Measurements from ENCODE around the gene RNF138. TPM values are rescaled to one million over a fixed set of nuclear protein-coding genes. Genes with fewer than 3 reads are reported as not detected.

Gene RNF138
- total and polyA plus RNA-seq, 10 of the 15 experiments (the other 5 are each of a cell fraction or from before 2014, with no cell fraction given) = 24.2 to 75.2 (median 40.1) TPM

- no TSS peak for BruUV-seq (replicated peaks)
- H3K4me2 ChIP-seq (ENCODE audit: control insufficient read depth, insufficient read depth) = no peak overlapping the region
- H3K9ac ChIP-seq (ENCODE audit: control insufficient read depth, insufficient read depth, low read length) = no peak overlapping the region
- 50% methylated on average over 2 of the region's 2 CpGs for WGBS (ENCODE audit: insufficient coverage, insufficient replicate concordance, low lambda C conversion rate, missing lambda C conversion rate)
- no peaks in the 10 kb centered on the region for H4K20me1 ChIP-seq (ENCODE audit: control insufficient read depth, insufficient read depth)
- ChIA-PET RAD21 (ENCODE audit: unreplicated experiment) (no interaction called here), POLR2A (no interaction called here), CTCF (interaction anchor here (1.3 kb wide), 1 partner anchor 9 kb away, joined by 4 read pairs; no protein-coding TSS in a partner anchor), SMC1A (ENCODE audit: uncharacterized antibody, unreplicated experiment) (interaction anchor here (0.6 kb wide), 1 partner anchor 94 kb away, joined by 4 read pairs; no protein-coding TSS in a partner anchor)
- H3K27me3 ChIP-seq (replicated peaks in 1 of 2; ENCODE audit: control insufficient read depth in 2 of 2, insufficient read depth in 2 of 2, low read length in 1 of 2) = no peaks in the 10 kb centered on the region
- DNase-seq (ENCODE audit: low read depth, low spot score) (no peak), ATAC-seq (no peak), FAIRE-seq (no peak)
- no peak overlapping the region for H3K4me3 ChIP-seq
- no peak for TF ChIP-seq HDAC2 (IDR thresholded peaks at IDR 0.05)
- TF ChIP-seq EED (IDR thresholded peaks at IDR 0.05; ENCODE audit: low read depth) = no peak
- TF ChIP-seq NFXL1 (IDR thresholded peaks at IDR 0.05; ENCODE audit: borderline replicate concordance) = no peak
- TF ChIP-seq E4F1 (IDR thresholded peaks at IDR 0.05; ENCODE audit: borderline replicate concordance, partially characterized antibody) = no peak
- TF ChIP-seq POLR2AphosphoS5 (IDR thresholded peaks at IDR 0.05; ENCODE audit: low read length) = no peak
- TF ChIP-seq KDM1A (IDR thresholded peaks at IDR 0.05; ENCODE audit: borderline replicate concordance) = no peak
- no peak for TF ChIP-seq IKZF2 (IDR thresholded peaks at IDR 0.05)
- TF ChIP-seq CBX3 (IDR thresholded peaks at IDR 0.05; ENCODE audit: borderline replicate concordance, low read depth) = no peak
- no peak for TF ChIP-seq CHD2 (IDR thresholded peaks at IDR 0.05; ENCODE audit: borderline replicate concordance, low read depth, low read length)
- TF ChIP-seq SPI1 (IDR thresholded peaks at IDR 0.05; ENCODE audit: borderline replicate concordance, insufficient read depth, low read depth, low read length) = no peak
- TF ChIP-seq NR2F1 (conservative IDR thresholded peaks at IDR 0.05) = no peak
- no peak for TF ChIP-seq YBX1 (IDR thresholded peaks at IDR 0.05)
- TF ChIP-seq EGR1 (IDR thresholded peaks at IDR 0.05; ENCODE audit: borderline replicate concordance in 1 of 2, low read depth in 2 of 2, low read length in 2 of 2) = no peak
- TF ChIP-seq EP300 (IDR thresholded peaks at IDR 0.05; ENCODE audit: borderline replicate concordance in 1 of 2, control insufficient read depth in 1 of 2, low read depth in 2 of 2, low read length in 2 of 2) = no peak
- TF ChIP-seq SREBF1 (IDR thresholded peaks at IDR 0.05; ENCODE audit: low read length) = no peak
- TF ChIP-seq CEBPB (IDR thresholded peaks at IDR 0.05; ENCODE audit: borderline replicate concordance in 1 of 2, low read depth in 2 of 2, low read length in 2 of 2) = no peak
- TF ChIP-seq RAD51 (IDR thresholded peaks at IDR 0.05) = no peak
- TF ChIP-seq PRDM15 (CRISPR knock-in tag; IDR thresholded peaks at IDR 0.05) = no peak
- TF ChIP-seq ZBED1 (IDR thresholded peaks at IDR 0.05; ENCODE audit: borderline replicate concordance) = no peak
- TF ChIP-seq RUNX3 (IDR thresholded peaks at IDR 0.05; ENCODE audit: low read length) = no peak
- H3K79me2 ChIP-seq (ENCODE audit: control insufficient read depth, insufficient read depth, low read length) = no peaks in the 10 kb centered on the region
- no peaks in the 10 kb centered on the region; the same call in 2 of the 3 replicates for H3K9me3 ChIP-seq (replicated peaks; ENCODE audit: control insufficient read depth, insufficient read depth, low read length)
- no peak overlapping the region for H3K27ac ChIP-seq (ENCODE audit: control insufficient read depth, insufficient read depth)
- peaks cover 3% of the 10 kb centered on the region for H3K4me1 ChIP-seq (ENCODE audit: control insufficient read depth, insufficient read depth, low read length)
- in situ Hi-C loops (cut with MboI) = no loop called here
- intact Hi-C loops (cut with micrococcal nuclease; ENCODE audit: unreplicated experiment) = no loop called here
- no peaks in the 10 kb centered on the region for H3K36me3 ChIP-seq (ENCODE audit: control insufficient read depth in 2 of 2, insufficient read depth in 2 of 2, low read length in 1 of 2)
- no peak overlapping the region for H2AFZ ChIP-seq (ENCODE audit: control insufficient read depth, low read depth, low read length)
Measured at GRCh38 chr18:32148185-32148870, 56.7 kb downstream of the RNF138 start.
